Activated CD8-positive, alpha-beta T cell treated with anti-CD3 and anti-CD28 coated beads for 36 hours (primary cell): ENCODE results near the gene GPATCH8. TPM values are rescaled to one million over a fixed set of nuclear protein-coding genes. Genes with fewer than 3 reads are reported as not detected.
A peak's percentile ranks its signal among the peaks of the same experiment; 100 is the strongest.

Experiments used
- ATAC-seq: fragments of 200-7000 bp; cut with Tn5 transposase; one replicate; pipeline ENCODE4 v1.10.0; 2021; ENCODE audit warnings: mild to moderate bottlenecking, moderate library complexity
- CTCF ChIA-PET: fragments of 350-600 bp; sonication (Branson Sonifier 250); formaldehyde crosslinking; loops from one replicate; lab custom pipeline; 2021; ENCODE audit warnings: antibody characterized with exemption; lab: Charles Lee
- POLR2A ChIA-PET: fragments of 350-600 bp; sonication (Branson Sonifier 250); formaldehyde crosslinking; loops from one replicate; lab custom pipeline; 2021; ENCODE audit warnings: antibody characterized with exemption; lab: Charles Lee
- DNase-seq: peaks from one replicate; pipeline ENCODE4 v3.0.0-alpha.2; 2020
- H3K27ac Mint-ChIP-seq: one replicate; pipeline ENCODE4 v1.8.0; 2021; ENCODE audit warnings: mild to moderate bottlenecking, mixed read lengths
- H3K27me3 Mint-ChIP-seq: one replicate; pipeline ENCODE4 v1.8.0; 2021; ENCODE audit warnings: mixed read lengths
- H3K36me3 Mint-ChIP-seq: one replicate; pipeline ENCODE4 v1.8.0; 2021; ENCODE audit warnings: low read depth, mixed read lengths
- H3K4me1 Mint-ChIP-seq: one replicate; pipeline ENCODE4 v1.8.0; 2021; ENCODE audit warnings: low read depth, mixed read lengths
- H3K4me3 Mint-ChIP-seq: one replicate; pipeline ENCODE4 v1.8.0; 2021; ENCODE audit warnings: mild to moderate bottlenecking, moderate library complexity, mixed read lengths
- H3K9me3 Mint-ChIP-seq: one replicate; pipeline ENCODE4 v1.8.0; 2021; ENCODE audit warnings: mixed read lengths
- CTCF ChIP-seq: fragments of 200-600 bp; IDR thresholded peaks from one replicate; pipeline ENCODE4 v1.8.0; 2022; ENCODE audit warnings: antibody characterized with exemption, mild to moderate bottlenecking
- intact Hi-C: fragments of 100-400 bp; cut with micrococcal nuclease; formaldehyde crosslinking; loops from one replicate; pipeline ENCODE4 v1.10.0; 2022
- total RNA-seq, 2 experiments: library from RNA; stranded (reverse); gene quantifications; one replicate each; pipeline ENCODE4 v1.2.3, GENCODE V29; 2021

The GPATCH8 gene
- total RNA-seq, 2 experiments from 2014 or later, result 34.0 to 36.8 TPM

GRCh38 chr17:44492706-44493272, 10.4 kb downstream of the GPATCH8 start:
- Mint-ChIP-seq H3K36me3 (peaks cover 20% of the 10 kb centered on the region), H3K9me3 (no peaks in the 10 kb centered on the region), H3K4me1 (peaks cover 40% of the 10 kb centered on the region), H3K27me3 (no peaks in the 10 kb centered on the region), H3K4me3 (no peak overlapping the region), H3K27ac (no peak overlapping the region)
- no peak for TF ChIP-seq CTCF
- ChIA-PET CTCF (no interaction called here), POLR2A (interaction anchor here (0.5 to 1.0 kb wide), 2 partner anchors 10 to 322 kb away, joined by 3 read pairs; partner anchors contain the start of gene GPATCH8)
- ATAC-seq (peak; percentile 37), DNase-seq (no peak)
- intact Hi-C loops, result no loop called here

GRCh38 chr17:44489581-44489980, 13.6 kb downstream of the GPATCH8 start:
- Mint-ChIP-seq H3K36me3 (peaks cover 24% of the 10 kb centered on the region), H3K4me3 (no peak overlapping the region), H3K9me3 (no peaks in the 10 kb centered on the region), H3K27ac (no peak overlapping the region), H3K4me1 (peaks cover 26% of the 10 kb centered on the region), H3K27me3 (no peaks in the 10 kb centered on the region)
- DNase-seq, result no peak
- TF ChIP-seq CTCF, result no peak
- ChIA-PET CTCF (interaction anchor here (1.0 kb wide), 1 partner anchor 13 kb away, joined by 3 read pairs; no protein-coding TSS in a partner anchor), POLR2A (no interaction called here)
- ATAC-seq, result no peak
- intact Hi-C loops, result no loop called here

- ChIA-PET POLR2A (interaction anchor here (0.8 to 1.5 kb wide), 2 partner anchors 9 to 19 kb away, joined by 3 read pairs; no protein-coding TSS in a partner anchor), CTCF (no interaction called here)
- DNase-seq, result no peak
- no peak for TF ChIP-seq CTCF
- peaks cover 17% of the 10 kb centered on the region for H3K4me1 Mint-ChIP-seq
- H3K27me3 Mint-ChIP-seq, result no peaks in the 10 kb centered on the region
- H3K36me3 Mint-ChIP-seq, result peaks cover 22% of the 10 kb centered on the region
- intact Hi-C loops, result no loop called here
- no peak overlapping the region for H3K27ac Mint-ChIP-seq
- ATAC-seq, result no peak
- H3K9me3 Mint-ChIP-seq, result no peaks in the 10 kb centered on the region
- no peak overlapping the region for H3K4me3 Mint-ChIP-seq
Measured at GRCh38 chr17:44487170-44487569, 16.0 kb downstream of the GPATCH8 start.

- DNase-seq, result no peak
- Mint-ChIP-seq H3K36me3 (peaks cover 12% of the 10 kb centered on the region), H3K4me1 (peaks cover 16% of the 10 kb centered on the region), H3K27ac (no peak overlapping the region), H3K27me3 (no peaks in the 10 kb centered on the region), H3K4me3 (no peak overlapping the region), H3K9me3 (no peaks in the 10 kb centered on the region)
- ChIA-PET CTCF (no interaction called here), POLR2A (no interaction called here)
- TF ChIP-seq CTCF, result no peak
- ATAC-seq, result no peak
- intact Hi-C loops, result no loop called here
Measured at GRCh38 chr17:44473367-44473766, 29.8 kb downstream of the GPATCH8 start.

GRCh38 chr17:44469676-44470075, 33.5 kb downstream of the GPATCH8 start:
- ATAC-seq (no peak), DNase-seq (no peak)
- H3K4me1 Mint-ChIP-seq, result peaks cover 33% of the 10 kb centered on the region
- ChIA-PET CTCF (interaction anchor here (0.8 to 2.1 kb wide), 4 partner anchors 9 to 107 kb away, joined by 3 to 6 read pairs (median 4); no protein-coding TSS in a partner anchor), POLR2A (interaction anchor here (0.6 to 0.7 kb wide), 3 partner anchors 37 to 678 kb away, joined by 3 to 4 read pairs (median 3); partner anchors contain the start of gene HEXIM1)
- no peak overlapping the region for H3K27ac Mint-ChIP-seq
- H3K36me3 Mint-ChIP-seq, result peaks cover 24% of the 10 kb centered on the region
- no peaks in the 10 kb centered on the region for H3K9me3 Mint-ChIP-seq
- H3K27me3 Mint-ChIP-seq, result no peaks in the 10 kb centered on the region
- TF ChIP-seq CTCF, result no peak
- intact Hi-C loops, result no loop called here
- H3K4me3 Mint-ChIP-seq, result no peak overlapping the region
